Middle frontal gyrus (tissue), 1 donor: Measurements from ENCODE around the gene MOXD1.
"Not testable (repeated sequence)": the region's sequence is repeated elsewhere in the genome, so short reads cannot be mapped to it uniquely, and the experiment has no call there.

Experiments
- DNase-seq: peaks from one replicate; pipeline ENCODE4 v3.0.0-alpha.2; 2015; ENCODE audit warnings: low spot score; ENCODE audit errors: extremely low spot score

Gene MOXD1

GRCh38 chr6:132282696-132283095 is 118.6 kb downstream of the MOXD1 start:
- DNase-seq: no peak

- no peak for DNase-seq
Measured at GRCh38 chr6:132280436-132280835, 120.8 kb downstream of the MOXD1 start.

DNA sequence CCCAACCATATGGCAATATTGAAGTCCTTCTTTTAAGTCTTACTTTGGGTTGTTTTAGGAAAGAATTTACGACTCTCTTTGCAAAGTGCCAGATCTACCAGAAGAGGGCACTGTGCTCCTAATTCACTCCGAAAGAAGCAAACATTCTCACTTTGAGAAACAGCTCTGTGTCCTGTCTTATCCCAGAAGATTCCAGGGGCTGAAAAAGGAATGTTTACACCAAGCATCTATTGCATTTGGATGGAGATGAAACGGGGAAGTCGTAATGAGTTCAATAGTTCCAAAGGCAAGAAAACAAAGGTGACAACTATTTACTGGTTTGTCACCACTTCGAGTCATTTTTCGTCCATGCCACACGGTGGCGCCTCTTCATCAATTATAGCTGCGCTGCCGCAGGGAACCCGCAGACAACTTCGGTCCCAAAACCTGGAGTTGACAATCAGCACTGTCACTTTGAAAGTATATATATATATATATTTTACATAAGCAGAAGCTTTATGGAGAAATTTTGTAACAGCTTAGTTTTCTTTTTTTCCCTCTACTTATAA is 121.6 kb downstream of the MOXD1 start:
- DNase-seq: peak; percentile 74

DNA sequence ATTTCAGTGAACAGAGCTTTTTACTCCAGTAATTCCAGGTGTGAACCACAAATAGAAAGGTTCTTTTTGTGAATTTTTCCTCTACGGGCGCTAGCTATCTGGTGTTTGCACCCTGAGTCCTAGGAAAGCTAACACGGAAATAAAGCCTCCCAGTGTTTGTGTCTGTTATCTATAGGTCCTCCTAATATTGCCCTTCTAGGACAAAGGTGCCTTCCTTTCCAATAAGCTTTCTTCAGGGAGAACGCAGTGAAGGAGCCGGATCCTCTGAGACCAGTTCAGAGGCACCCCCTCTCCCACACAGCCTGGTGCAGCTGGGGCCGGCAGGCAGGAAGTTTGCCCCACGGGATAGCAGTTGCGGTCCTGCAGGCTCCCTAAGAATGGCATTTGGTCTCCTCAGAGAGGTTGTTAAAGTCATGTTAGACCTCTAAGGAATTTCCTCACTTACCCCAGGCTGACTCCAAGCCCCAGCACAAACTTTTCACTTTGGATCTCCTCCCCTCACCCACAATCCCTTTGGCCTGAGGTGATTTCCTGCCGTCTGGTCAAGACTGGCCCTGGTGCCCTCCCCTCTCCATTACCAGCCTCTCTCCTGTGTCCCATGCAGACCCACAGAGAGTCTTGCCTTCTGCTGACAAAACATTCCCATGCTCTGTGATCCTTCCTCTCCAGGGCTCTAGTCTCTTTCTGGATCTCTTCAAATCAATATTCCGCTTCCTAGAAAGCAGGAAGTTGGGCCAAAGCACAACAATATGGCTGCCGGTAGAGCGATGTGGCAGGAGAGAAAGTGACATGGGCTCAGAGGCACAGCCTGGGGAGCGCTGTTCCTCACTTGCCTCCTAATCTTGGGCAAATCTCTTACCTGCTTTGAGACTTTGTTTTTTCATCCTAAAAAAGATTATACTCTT is 126.0 kb downstream of the MOXD1 start:
- no peak for DNase-seq

- DNase-seq: no peak
Measured at GRCh38 chr6:132272776-132273175, 128.5 kb downstream of the MOXD1 start.

DNA sequence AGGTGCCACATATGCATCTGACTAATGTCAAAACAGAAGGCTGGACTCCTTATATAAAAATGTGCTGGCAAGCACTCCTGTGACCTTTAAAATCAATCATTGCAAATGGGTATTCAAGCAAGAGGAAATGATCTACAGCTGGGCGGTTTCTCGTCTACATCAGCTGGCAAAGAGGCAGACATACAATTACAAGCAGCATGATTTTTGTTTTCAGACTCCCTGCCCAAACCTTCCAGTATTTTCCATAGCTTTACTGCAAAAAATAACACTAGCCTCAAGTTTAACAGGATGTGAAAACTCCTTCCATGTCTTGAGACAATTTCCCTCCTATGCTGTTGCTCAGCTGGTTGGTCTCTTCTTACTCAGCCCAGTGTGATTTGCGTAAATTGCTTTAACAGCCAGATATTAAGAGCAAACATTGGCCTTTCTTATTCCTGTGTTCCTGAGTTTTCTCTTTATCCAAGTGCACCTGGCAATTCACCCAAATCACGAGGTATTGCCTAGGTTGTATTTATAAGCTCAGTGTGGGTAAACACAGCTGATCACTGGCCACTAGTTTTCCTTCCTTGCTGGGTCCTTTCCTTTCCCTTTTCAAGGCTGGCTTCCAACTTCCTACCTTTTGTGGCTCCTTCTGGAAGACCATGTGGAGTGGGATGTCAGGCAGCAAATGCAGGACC is 130.4 kb downstream of the MOXD1 start:
- no peak for DNase-seq

DNA sequence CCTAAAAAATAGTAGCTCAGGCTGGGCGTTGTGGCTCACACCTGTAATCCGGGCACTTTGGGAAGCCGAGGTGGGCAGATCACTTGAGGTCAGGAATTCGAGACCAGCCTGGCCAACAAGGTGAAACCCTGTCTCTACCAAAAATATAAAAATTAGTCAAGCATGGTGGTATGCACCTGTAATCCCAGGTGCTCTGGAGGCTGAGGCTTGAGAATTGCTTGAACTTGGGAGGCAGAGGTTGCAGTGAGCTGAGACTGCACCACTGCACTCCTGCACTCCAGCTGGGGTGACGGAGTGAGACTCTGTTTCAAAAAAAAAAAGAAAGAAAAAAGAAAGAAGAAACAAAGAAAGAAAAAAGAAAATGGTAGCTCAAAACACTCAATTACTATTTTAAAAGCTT is 132.6 kb downstream of the MOXD1 start:
- DNase-seq: not testable (repeated sequence)

GRCh38 chr6:132268209-132268608 is 133.1 kb downstream of the MOXD1 start:
- no peak for DNase-seq

- no peak for DNase-seq
Measured at GRCh38 chr6:132265451-132266097, 135.7 kb downstream of the MOXD1 start.

DNA sequence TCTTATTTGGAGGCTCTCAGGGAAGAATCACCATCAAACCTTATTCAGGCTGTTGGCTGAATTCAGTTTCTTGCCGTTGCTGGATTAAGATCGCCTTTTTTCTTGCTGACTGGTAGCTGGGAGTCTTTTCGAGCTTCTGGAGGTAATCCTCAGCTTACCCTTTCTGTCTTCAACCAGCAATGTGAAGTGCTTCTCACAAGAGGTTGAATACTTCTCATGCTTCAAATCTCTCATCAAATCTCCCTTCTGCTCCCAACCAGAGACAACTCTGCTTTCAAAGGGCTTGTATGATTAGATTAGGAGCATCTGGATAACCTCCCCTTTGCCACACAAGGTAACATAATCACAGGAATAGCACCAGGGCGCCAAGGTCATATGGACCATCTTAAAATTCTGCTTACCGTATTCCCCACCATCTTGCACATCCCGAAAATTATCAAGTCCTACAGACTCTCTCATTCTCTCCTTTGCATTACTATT is 137.2 kb downstream of the MOXD1 start:
- no peak for DNase-seq

DNA sequence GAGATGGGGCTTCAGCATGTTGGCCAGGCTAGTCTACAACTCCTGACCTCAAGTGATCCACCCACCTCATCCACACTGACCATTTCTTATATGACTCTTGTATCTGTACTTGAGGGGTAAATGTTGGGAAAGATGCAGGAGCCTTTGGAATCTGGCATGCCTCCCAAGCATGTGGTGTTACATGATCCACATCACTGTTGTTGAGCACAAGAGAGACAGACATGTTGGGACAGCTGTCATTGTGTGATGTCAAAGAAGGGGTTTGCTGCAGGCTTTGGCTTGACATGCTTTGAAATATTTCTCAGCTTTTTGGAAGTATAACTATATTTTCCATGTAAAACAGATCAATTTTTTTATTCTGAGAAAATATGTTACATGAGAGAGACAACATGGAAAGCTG is 139.9 kb downstream of the MOXD1 start:
- no peak for DNase-seq

- no peak for DNase-seq
Measured at GRCh38 chr6:132259070-132259469, 142.2 kb downstream of the MOXD1 start.

GRCh38 chr6:132257561-132257960 is 143.7 kb downstream of the MOXD1 start:
- no peak for DNase-seq

GRCh38 chr6:132256457-132256856 is 144.8 kb downstream of the MOXD1 start:
- no peak for DNase-seq

DNA sequence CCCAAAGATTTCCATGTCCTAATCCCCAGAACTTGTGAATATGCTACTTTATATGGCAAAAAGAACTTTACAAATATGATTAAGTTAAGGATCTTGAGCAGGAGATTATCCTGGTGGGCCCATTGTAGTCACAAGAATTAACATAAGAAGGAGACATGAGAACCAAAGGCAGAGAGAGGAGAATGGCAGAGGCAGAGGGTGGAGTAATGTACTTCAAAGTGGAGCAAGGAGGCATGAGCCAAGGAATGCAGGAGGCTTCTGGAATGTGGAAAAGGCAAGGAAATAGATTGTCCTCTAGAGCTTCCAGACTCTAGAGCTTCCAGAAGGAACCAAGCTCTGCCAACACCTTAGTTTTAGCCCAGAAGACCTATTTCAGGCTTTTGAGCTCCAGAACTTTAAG is 147.4 kb downstream of the MOXD1 start:
- no peak for DNase-seq

DNA sequence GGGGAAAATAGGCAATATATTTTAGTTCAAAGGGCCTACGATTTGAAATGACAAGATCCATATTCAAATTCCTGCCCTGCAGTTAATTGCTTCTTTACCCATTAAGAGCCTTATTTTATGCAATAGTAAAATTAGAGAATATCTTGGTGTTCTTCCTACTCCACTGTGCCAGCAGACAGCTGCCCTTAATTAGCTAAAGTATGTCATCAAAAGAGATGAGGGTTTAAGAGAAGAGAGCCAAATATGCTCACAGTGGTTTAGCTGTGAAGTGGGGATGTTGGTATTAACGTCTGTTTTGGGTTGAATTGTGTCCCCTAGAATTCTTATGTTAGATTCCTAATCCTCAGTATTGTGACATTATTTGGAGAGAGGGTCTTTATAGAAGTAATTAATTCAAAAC is 148.1 kb downstream of the MOXD1 start:
- DNase-seq: no peak

GRCh38 chr6:132252113-132252512 is 149.2 kb downstream of the MOXD1 start:
- DNase-seq: no peak

DNA sequence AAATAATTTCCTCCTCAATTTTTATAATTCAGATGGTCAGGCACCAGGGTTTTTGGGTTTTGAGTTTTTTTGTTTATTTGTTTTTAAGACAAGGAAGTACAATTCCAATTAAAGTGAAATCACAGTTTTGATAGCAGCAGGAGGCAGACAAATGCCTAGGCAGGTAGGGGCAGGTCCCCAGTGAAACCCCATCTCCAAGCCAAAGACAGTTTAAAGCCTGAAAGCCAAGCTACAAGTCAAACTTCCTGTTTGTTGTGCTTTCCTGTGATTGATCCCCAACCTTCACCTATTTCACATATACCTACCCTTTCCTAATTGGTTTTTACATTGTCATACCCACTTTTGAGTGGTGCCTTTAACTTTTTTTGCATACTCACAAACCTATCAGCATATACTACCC is 149.6 kb downstream of the MOXD1 start:
- no peak for DNase-seq

GRCh38 chr6:132247381-132248159 is 153.7 kb downstream of the MOXD1 start:
- no peak for DNase-seq

DNA sequence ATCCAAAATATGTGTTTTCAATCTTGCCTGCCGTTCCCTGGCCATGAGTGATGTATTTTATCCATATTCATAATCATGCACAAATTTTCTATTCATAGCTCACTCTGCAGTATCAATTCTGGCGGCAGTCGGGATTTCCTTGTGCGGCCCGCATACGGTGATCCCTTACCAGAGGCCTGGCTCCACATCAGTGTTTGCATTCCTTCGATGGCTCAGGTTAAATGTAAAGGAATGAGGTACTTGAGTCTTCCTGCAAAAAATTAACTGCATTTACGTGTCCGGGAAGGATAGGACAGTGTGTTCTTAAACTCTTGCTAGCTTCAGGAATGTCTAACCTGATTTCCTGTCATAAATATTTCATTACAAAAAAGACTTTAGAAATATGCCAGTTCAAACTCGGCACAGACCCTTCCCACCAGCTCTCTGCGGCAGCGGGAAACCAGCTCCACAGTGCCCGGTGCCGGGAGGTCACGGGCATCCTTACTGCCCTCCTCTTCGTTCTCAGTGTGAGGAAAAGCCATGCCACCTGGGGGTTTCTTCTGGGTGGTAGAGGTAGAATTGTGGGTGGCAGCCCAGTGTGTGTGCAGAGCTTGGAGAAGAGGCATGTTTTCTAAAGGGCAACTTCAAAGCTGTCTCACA is 154.5 kb downstream of the MOXD1 start:
- DNase-seq: no peak
